Measurements from ENCODE around the gene CITED2.

CITED2 gene

GRCh38 chr6:139329224-139329623, 45.2 kb downstream of the CITED2 start:
- no peak for DNase-seq

DNA sequence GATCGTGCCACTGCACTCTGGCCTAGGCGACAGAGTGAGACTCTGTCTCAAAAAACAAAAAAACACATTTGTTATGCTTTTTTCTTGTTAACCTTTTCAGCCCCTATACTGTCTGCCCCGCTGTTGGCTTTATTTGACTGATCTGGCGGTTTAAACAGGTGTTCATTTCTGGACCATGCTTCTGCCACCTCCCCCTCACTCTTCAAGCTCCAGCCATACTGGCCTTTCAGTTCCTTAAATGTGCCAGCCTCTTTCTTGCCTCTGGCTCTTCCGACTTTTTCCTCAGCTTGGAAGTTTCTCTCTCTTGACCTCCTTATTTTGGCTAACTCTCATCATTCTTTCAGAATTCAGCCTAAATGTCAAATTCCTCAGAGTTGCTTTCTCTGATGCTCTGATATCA, 47.4 kb downstream of the CITED2 start:
- no peak for DNase-seq

- DNase-seq: no peak
These were observed 48.8 kb downstream of the CITED2 start for GRCh38 chr6:139325686-139326085.

- DNase-seq: no peak
These were observed 49.3 kb downstream of the CITED2 start for GRCh38 chr6:139325125-139325524.

DNA sequence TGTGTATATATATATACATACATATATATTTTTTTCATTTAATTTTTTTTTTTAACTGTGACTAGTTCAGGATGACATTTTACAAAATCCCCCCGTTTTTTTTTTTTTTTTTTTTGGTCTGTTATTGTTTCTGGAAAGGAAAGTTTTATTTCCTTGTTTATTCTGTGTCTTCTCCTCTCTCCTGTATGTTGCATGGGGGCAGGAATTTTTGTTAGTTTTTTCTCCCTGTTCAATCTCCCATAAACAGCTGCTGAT, 50.2 kb downstream of the CITED2 start:
- no peak for DNase-seq

GRCh38 chr6:139323511-139324300, 50.7 kb downstream of the CITED2 start:
- DNase-seq: peak; percentile 58 to 63
